GM06990 (cell line): ENCODE data around the gene SH3PXD2A.

Experiments
- DNase-seq: peaks from one replicate; pipeline ENCODE4 v3.0.0-alpha.2; 2011; ENCODE audit not compliant: insufficient read length; ENCODE audit errors: extremely low read depth
- H3K27me3 ChIP-seq: replicated peaks from 2 replicates; pipeline ENCODE4 v1.6.0; 2011; ENCODE audit warnings: low read length; ENCODE audit not compliant: control insufficient read depth, insufficient read depth
- H3K36me3 ChIP-seq: 2 replicates; pipeline ENCODE4 v1.5.1; 2011; ENCODE audit warnings: low read length; ENCODE audit not compliant: control insufficient read depth, insufficient read depth
- H3K4me3 ChIP-seq: replicated peaks from 2 replicates; pipeline ENCODE4 v1.5.1; 2011; ENCODE audit warnings: low read depth, mild to moderate bottlenecking, control low read depth, low read length
- CTCF ChIP-seq: IDR thresholded peaks from 2 replicates; pipeline ENCODE4 v1.5.1; 2011; ENCODE audit warnings: low read length, control low read depth, mild to moderate bottlenecking, inconsistent platforms; ENCODE audit not compliant: insufficient read depth, poor library complexity, severe bottlenecking

SH3PXD2A gene

DNA sequence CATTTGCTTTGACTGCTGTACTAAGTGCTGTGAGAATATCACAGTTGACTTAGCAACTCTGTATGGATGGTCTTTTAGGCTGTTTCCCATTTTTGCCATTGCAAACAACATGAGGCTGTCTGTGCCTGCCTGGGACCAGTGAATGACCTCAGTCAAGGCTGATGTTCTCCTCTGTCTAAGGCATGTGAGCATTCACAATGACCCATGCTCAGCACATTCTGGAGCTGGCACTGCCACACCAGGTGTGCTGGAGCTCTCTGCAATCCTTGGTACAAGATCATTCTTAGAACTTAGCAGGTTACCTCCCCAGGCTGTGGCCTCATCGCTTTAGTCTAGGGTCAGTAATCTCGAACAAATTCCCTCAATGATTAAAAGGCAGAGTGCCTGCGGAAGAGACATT, 61.9 kb downstream of the SH3PXD2A start:
- no peak for DNase-seq
- no peak for TF ChIP-seq CTCF
- Histone ChIP-seq H3K4me3 (no peak overlapping the region), H3K36me3 (no peaks in the 10 kb centered on the region), H3K27me3 (no peaks in the 10 kb centered on the region; the same call in 1 of the 2 replicates)

GRCh38 chr10:103792547-103792946, 62.8 kb downstream of the SH3PXD2A start:
- Histone ChIP-seq H3K36me3 (no peaks in the 10 kb centered on the region), H3K27me3 (no peaks in the 10 kb centered on the region; the same call in 1 of the 2 replicates), H3K4me3 (no peak overlapping the region)
- no peak for TF ChIP-seq CTCF
- no peak for DNase-seq

DNA sequence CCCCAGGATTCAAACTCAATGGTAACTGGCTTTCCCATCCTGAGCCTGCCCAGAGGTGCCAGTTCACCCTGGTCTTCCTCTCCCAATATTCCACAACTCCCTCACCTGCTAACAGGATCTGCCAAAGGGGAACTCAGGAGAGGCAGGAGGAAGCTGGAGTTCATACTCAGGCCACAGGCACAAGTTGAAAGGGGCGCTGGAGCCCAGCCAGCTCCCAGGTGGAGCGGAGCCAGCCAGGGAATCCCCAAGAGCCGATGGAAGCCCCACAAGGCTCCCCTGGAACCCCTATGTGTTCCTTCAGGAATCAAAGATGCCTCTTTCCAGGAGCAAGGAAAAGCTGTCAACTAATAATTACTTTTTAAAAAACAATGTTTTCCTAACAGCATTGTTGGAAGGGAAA, 63.5 kb downstream of the SH3PXD2A start:
- DNase-seq = no peak
- Histone ChIP-seq H3K27me3 (no peaks in the 10 kb centered on the region; the same call in 1 of the 2 replicates), H3K36me3 (no peaks in the 10 kb centered on the region), H3K4me3 (no peak overlapping the region)
- no peak for TF ChIP-seq CTCF

DNA sequence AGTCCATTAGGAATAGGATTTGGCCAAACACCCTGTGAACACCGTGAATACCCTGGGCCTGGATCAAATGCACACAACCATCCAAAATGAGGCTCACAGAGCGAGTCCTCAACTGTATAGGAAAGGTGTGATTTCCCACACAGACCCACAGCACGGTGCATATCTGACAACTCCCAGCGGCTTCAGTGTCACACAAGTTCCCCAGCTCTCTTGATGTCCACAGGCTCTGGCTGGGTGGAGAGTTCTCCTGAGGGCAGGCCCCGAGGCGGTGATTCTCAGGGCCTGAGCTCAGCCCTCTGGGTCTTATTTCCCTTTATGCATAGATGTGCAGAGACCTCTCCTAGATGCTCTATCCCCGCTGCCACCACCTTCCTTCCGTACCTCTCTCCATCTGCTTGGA, 64.1 kb downstream of the SH3PXD2A start:
- TF ChIP-seq CTCF = no peak
- Histone ChIP-seq H3K27me3 (no peaks in the 10 kb centered on the region; the same call in 1 of the 2 replicates), H3K4me3 (no peak overlapping the region), H3K36me3 (no peaks in the 10 kb centered on the region)
- no peak for DNase-seq

GRCh38 chr10:103790580-103790979, 64.8 kb downstream of the SH3PXD2A start:
- Histone ChIP-seq H3K4me3 (no peak overlapping the region), H3K36me3 (no peaks in the 10 kb centered on the region), H3K27me3 (no peaks in the 10 kb centered on the region; the same call in 1 of the 2 replicates)
- no peak for DNase-seq
- TF ChIP-seq CTCF = no peak

DNA sequence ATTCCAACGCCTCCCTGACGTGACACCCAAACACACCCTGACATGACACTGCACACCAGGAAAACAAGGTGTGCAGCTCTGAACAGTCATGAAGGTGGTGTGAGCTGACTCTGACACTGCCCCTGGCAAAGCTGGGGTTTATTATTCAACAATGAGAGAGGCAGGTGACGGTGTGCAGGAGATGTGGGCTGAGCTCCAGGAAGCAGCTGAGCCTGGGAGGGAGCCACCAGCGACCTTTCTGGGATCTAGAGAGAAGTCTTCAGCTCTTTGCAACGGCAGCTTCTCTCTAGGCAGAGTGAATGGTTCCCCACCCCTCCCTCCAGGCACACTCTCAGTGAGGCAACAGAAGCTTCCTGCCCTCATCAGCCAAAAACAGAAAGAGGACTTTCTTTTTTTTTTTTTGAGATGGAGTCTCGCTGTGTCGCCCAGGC, 65.6 kb downstream of the SH3PXD2A start:
- no peak for DNase-seq
- no peak for TF ChIP-seq CTCF
- Histone ChIP-seq H3K27me3 (no peaks in the 10 kb centered on the region; the same call in 1 of the 2 replicates), H3K36me3 (no peaks in the 10 kb centered on the region), H3K4me3 (no peak overlapping the region)
